K562 (cell line): Measurements from ENCODE around the gene SLC36A3. TPM values are rescaled to one million over a fixed set of nuclear protein-coding genes. Genes with fewer than 3 reads are reported as not detected.

ENCODE experiments used
- ILF3 ChIP-seq: fragments of 450-650 bp; IDR thresholded peaks from 2 replicates; pipeline ENCODE4 v1.6.1; 2018; ENCODE audit warnings: antibody characterized with exemption, mild to moderate bottlenecking, moderate library complexity, borderline replicate concordance
- KAT7 ChIP-seq: sonication (generic); formaldehyde crosslinking; IDR thresholded peaks from 2 replicates; pipeline ENCODE4 v1.8.0; 2022; ENCODE audit warnings: missing genetic modification reagents, mild to moderate bottlenecking, borderline replicate concordance
- MGA ChIP-seq: fragments of 450-650 bp; IDR thresholded peaks from 2 replicates; pipeline ENCODE4 v1.6.1; 2016; ENCODE audit warnings: mild to moderate bottlenecking, moderate library complexity
- SMARCA5 ChIP-seq: fragments of 450-650 bp; IDR thresholded peaks from 2 replicates; pipeline ENCODE4 v1.6.1; 2016
- polyA plus RNA-seq, 8 experiments: library from polyadenylated mRNA; depleted of rRNA in 4 of 8; stranded (reverse) in 5 of 8; unstranded in 3 of 8; fragments of >200 nt; fragmentation: Nextera tagmentation in 2 of 8; fragmentation: Illumina TruSeq in 1 of 8; extraction: Ambion mirVana in 2 of 8; extraction: Trizol in 1 of 8; gene quantifications; 2 replicates each; pipeline versions ENCODE4 v1.2.1 to v1.2.3, GENCODE V29; 2011 to 2014; ENCODE audit warnings: inconsistent platforms in 1 of 8, missing spikeins in 1 of 8
- total RNA-seq, 7 experiments: library from RNA; depleted of rRNA in 6 of 7; stranded (reverse); fragments of >200 nt in 6 of 7; fragmentation: Illumina TruSeq in 2 of 7; extraction: Trizol in 2 of 7; gene quantifications; 2 replicates each; pipeline versions ENCODE4 v1.2.1 to v1.2.3, GENCODE V29; 2011 to 2021; ENCODE audit warnings: low replicate concordance in 1 of 7

Gene SLC36A3
- total and polyA plus RNA-seq, 9 of the 15 experiments (the other 6 are each of a cell fraction or from before 2014, with no cell fraction given) = not detected

GRCh38 chr5:151347369-151347768 lies 43.8 kb upstream of the SLC36A3 start, which contains the start of gene SLC36A2 (continued):
- no peak for TF ChIP-seq MGA
- TF ChIP-seq KAT7 = no peak
- no peak for TF ChIP-seq SMARCA5
- TF ChIP-seq ILF3 = no peak
